ENCODE results near the gene LPCAT1.
"Not testable (repeated sequence)": the region's sequence is repeated elsewhere in the genome, so short reads cannot be mapped to it uniquely, and the experiment has no call there.

The LPCAT1 gene

DNA sequence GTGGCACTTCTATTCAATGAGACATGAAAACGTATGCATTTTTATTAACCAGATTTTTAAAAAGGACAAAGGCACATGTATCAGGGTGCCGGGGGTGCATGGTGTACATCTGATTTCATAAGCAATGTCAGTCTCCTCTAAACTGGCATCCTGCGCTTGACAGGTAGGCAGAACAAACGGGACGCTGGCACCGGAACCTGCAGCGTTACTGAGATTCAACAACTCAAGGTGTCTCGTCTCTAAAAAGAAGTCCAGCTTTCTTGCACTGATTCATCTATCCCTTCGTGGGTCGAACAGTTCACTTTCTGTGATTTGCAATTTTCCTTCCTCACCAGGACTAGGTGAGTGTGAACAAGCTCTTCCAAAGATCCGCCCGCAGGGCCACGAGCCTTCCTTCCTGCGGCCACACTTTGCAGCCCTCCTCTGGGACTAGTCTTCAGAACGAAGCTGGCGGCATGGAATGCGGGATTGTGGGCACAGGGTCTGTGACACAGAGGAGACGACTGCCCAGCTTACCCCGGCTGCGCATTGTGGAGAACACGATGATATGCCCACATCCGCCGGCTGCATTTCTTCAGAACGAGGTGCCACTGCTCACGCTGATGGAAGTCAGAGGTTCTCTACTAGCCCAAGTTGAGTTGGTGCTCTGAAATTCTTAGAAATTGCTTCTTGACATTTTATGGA lies 85.7 kb downstream of the LPCAT1 start:
- DNase-seq = no peak

- no peak for DNase-seq
Measured at GRCh38 chr5:1437226-1437829, 86.4 kb downstream of the LPCAT1 start.

GRCh38 chr5:1436681-1437080 lies 87.1 kb downstream of the LPCAT1 start:
- no peak for DNase-seq

DNA sequence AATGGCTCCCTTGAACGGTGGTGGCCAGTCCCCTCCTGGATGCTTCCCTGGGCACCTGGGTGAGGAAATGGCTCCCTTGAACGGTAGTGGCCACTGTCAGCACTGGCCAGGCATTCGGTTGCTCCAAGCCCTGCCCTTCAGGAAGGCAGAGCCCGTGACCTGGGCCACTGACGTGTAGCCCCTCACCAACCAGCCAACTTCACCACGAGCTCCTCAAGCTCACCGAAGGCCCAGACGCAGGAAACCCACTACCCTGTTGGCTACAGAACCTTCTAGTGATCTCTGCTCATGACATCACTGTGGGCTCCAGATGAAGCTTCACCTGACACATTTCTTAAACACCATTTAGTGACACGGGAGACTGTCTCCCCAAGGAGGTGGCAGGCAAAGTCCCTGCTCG lies 87.7 kb downstream of the LPCAT1 start:
- DNase-seq = no peak

DNA sequence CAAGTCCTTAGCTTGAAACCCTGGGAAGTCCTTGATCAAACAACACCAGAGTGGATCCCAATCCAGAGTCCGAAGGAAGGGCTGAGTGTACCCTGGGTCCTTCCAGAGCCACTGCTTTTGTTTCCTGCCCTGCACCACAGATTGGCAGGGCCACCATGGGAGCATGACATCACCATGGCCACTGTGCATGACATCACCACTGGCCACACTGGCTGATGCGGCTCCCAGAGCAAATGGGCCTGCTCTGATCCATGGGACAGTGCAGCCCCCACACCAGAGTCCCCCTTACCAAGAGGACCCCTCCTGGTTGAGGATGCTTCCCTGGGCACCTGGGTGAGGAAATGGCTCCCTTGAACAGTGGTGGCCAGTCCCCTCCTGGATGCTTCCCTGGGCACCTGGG lies 88.4 kb downstream of the LPCAT1 start:
- no peak for DNase-seq

GRCh38 chr5:1432296-1432695 lies 91.5 kb downstream of the LPCAT1 start:
- DNase-seq = no peak

DNA sequence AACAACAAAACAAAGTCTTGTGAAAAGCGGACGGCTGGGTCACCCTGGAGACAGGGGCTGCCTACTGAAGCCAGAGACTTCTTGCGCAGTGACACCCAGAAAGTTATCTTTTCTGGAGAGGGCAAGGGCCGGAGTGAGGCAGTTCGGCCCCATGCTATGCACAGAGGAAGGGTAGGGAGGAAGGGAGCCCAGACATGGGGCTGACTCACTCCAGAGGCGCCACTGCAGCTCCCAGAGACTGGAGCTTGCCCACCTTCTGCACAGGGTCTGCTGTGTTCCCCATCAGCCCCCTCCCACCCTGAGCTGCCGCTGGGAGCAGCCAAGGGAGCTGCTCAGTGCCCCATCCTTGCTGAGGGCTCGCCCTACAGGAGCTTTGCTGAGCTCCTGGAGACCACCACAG lies 91.9 kb downstream of the LPCAT1 start:
- DNase-seq = no peak

DNA sequence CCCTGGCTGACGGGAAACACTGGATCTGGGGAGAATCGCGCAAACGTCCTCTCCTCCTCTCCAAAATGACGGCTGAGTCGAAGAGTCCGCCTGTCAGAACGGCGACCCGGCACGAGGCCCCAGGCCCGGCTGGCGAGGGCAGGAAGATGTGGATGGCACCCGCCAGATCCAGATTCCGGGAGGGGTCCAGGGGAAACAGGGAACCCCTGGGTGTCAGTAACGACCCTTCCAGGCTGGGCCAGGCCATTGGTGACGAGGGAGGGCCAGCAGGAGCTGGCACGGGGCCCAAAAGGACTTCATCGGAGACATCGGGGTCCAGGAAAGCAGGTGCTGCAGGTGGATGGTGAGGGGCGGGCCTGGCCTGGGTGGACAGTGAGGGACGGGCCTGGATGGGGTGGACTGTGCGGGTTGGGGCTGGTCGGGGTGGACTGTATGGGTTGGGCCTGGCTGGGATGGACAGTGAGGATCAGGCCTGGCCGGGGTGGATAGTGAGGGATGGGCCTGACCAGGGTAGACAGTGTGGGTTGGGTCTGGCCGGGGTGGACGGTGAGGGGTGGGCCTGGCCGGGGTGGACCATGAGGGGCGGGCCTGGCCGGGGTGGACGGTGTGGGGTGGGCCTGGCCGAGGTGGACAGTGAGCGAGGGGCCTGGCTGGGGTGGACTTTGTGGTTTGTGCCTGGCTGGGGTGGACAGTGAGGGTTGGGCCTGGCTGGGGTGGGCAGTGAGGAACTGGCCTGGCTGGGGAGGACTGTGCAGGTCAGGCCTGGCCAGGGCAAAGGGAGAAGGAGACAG lies 92.5 kb downstream of the LPCAT1 start:
- DNase-seq = no peak

DNA sequence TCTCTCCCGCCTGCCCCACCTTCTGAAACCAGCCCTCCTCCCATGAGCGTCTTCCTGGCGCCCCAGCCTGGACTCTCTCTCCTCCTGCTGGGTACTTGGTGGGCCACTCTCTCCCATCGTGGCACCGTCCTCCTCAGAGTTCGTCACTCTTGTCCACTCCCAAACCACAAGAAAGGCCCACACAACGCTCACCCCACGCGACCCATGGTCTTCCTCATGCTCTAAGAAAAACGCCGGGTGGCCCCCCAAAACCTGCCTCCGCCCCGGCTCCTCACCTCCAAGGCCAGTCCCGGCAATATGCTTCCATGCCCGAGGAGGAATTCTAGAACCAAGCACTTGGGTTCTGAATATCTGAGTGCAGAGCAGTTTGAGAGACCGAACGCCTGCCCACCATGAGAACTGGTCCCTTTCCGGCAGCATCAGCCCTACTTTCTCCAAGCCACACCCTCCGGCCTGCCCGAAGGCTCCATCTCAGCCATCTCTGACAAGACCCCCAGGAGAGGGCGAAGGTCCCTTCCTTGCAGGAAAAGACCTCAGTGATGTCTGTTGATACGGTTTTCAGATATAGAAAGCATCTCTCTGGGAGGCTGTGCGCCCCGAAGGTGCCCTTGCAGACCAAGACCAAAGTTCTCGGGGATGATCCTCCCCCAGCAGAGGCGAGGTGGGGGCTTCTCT lies 93.5 kb downstream of the LPCAT1 start:
- DNase-seq = no peak

DNA sequence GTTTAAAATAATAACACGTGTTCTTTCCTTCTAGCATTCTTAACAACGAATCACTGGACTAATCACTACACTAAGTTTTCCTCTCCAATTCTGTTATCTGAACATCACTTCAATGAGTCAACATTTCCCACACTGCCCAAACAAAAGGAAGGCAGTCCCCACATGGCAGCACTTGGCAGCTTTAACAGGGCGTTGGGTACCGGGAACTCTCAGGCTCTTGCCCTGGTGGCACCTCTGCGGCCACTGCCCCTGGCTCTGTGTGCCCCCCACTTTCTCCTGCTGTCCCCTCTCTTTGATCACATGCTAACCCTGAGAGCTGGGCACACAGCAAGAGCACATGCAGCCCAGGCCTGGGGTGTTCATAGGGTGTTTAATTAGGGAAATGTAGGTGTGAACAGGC lies 94.3 kb downstream of the LPCAT1 start:
- DNase-seq = no peak

GRCh38 chr5:1429066-1429465 lies 94.7 kb downstream of the LPCAT1 start:
- no peak for DNase-seq

DNA sequence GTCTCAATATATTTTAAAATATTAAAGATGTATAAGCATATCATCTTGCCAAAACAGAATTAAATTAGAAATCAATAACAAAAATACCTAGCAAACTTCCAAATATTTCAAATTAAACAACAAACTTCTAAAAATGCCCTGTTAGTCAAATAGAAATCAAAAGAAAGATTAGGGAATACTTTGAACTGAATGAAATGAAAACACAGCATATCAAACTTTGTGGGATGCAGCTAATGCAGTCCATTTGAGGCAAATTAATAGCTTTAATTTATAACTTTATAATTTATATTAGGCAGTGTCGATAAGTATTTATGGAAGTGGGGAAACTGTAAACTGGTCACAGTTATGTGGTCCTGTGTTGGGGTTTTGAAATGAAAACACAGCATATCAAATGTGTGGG lies 95.7 kb downstream of the LPCAT1 start:
- DNase-seq = no peak

- no peak for DNase-seq
Measured at GRCh38 chr5:1424716-1425115, 99.0 kb downstream of the LPCAT1 start.

DNA sequence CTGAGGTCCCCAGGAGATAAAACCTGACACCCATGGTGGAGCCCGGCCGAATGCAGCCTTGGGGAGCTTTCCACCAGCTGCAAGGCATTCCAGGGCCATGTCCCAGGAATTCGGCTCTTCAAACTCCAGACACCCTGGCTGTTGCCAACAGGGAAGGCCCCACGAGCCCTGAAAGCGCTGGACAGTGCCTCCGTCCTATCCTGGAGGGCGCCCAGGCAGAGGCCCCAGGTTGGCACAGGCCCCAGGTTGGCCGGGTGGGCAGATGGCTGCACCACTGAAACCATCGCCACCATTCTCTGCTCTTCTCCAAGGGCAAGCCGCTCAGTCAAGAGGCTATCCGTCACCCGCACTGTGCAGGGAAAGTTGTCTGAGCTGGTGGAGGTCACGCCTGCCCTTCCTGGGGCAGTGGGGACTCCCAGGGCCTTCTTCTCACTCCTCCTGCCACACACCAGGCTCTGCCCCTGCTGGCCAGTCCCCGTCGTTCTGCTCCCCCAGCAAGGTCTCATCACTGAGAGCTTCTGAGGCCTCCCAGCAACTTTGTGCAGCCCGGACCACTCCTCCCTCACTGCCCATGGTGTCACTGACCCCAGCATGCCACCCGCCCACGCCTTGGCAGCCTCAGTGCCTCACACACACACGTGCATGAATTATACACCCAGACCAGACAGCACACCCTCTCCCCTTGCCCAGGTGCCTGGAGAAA lies 99.7 kb downstream of the LPCAT1 start:
- DNase-seq = no peak

- not testable (repeated sequence) for DNase-seq
Measured at GRCh38 chr5:1422522-1422921, 101.2 kb downstream of the LPCAT1 start.

- DNase-seq = no peak
Measured at GRCh38 chr5:1421521-1422341, 102.0 kb downstream of the LPCAT1 start.

DNA sequence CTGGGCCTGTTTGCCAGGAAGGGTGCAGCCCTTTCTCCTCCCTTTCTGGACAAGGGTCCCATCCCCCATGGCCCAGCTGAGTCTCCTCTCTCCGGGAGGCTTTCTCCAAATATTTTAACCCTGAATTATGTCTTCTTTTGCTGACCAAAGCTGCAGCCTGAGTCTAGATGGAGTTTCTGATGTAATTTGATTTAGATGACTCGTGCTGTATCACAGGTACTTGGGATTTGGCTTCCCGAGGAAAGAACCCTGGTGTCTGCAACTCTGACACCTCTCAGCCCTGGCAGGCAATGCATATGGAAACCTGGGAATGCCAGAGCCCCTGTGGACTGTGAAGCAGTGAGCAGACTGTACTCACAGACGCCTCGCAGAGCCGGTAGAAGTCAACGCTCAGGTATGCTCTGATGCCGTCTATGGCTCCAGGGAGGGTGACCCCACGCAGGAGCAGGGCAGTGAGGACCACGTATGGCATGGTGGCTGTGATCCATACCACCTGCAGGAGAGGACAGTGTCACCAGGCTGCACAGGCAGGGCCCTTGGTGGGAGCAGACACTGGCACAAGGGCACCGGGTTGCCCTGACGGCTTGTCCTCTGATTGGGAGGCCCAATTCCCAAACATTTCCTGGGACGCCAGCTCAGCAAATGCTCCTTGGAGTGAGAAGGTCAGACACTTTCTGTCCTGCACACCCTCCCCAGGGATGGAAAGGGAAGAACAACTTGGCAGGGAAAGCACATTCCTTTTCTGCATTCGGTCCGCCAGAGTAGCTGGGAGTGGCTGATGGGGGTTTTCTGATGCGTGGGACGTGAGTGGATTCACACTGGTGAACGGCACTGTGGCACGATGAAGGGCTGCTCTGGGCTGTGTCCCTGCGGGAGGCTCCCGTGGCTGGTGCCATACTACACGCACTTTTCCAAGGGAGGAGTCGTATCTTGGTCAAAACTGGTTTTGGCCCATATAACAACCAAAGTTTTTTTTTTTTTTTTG lies 103.3 kb downstream of the LPCAT1 start:
- no peak for DNase-seq

GRCh38 chr5:1419476-1420210 lies 104.1 kb downstream of the LPCAT1 start:
- no peak for DNase-seq

DNA sequence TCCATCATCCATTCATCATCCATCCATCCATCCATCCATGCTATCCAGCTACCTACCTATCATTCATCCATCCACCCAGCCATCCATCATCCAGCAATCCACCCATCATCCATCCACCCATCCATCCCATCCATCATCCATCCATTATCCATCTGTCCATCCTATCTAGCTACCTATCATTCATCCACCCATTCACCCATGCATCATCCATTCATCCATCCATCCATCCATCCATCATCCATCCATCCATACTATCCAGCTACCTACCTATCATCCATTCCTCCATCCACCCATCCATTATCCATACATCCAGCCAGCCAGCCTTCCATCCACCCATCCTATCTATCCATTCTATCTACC lies 104.9 kb downstream of the LPCAT1 start:
- no peak for DNase-seq
